Gastrocnemius medialis (tissue), 4 donors: ENCODE measurements around the gene HMG20A. TPM values are rescaled to one million over a fixed set of nuclear protein-coding genes. Genes with fewer than 3 reads are reported as not detected.

Source experiments
- ATAC-seq, 2 donors: fragments of 150-250 bp; one replicate each; pipeline ENCODE4 v1.9.1; 2016
- DNase-seq, 2 donors: peaks; one replicate each; pipeline ENCODE4 v3.0.0-alpha.2; 2019
- H3K27ac ChIP-seq, 4 donors: fragments of 200-600 bp; sonication (generic); 1 replicate in 1 of 4; 2 replicates in 3 of 4; pipeline ENCODE4 v1.5.1; 2016 to 2018; ENCODE audit warnings: mild to moderate bottlenecking in 2 of 4, moderate library complexity in 1 of 4
- H3K27me3 ChIP-seq, 3 donors: fragments of 200-600 bp; sonication (generic) in 2 of 3; 1 replicate in 1 of 3; 2 replicates in 2 of 3; pipeline versions ENCODE4 v1.5.1 to v1.6.0; 2016 to 2019; ENCODE audit warnings: mild to moderate bottlenecking in 1 of 3, moderate library complexity in 1 of 3
- H3K36me3 ChIP-seq, 2 donors: fragments of 200-600 bp; sonication (generic) in 1 of 2; one replicate each; pipeline ENCODE4 v1.5.1; 2017 to 2018
- H3K4me1 ChIP-seq, 2 donors: fragments of 200-600 bp; sonication (generic) in 1 of 2; one replicate each; pipeline ENCODE4 v1.5.1; 2016 to 2017; ENCODE audit warnings: mild to moderate bottlenecking in 2 of 2
- H3K4me3 ChIP-seq, 4 donors: fragments of 200-600 bp; sonication (generic) in 3 of 4; 1 replicate in 1 of 4; 2 replicates in 3 of 4; pipeline ENCODE4 v1.5.1; 2016 to 2019; ENCODE audit warnings: mild to moderate bottlenecking in 2 of 4
- H3K9me3 ChIP-seq, 3 donors: fragments of 200-600 bp; sonication (generic) in 2 of 3; 1 replicate in 1 of 3; 2 replicates in 2 of 3; pipeline ENCODE4 v1.5.1; 2016 to 2019
- POLR2A ChIP-seq, 2 donors: fragments of 450-650 bp; IDR thresholded peaks; one replicate each; pipeline ENCODE4 v1.6.1; 2017; ENCODE audit warnings: antibody characterized with exemption in 2 of 2, mild to moderate bottlenecking in 2 of 2, moderate library complexity in 2 of 2
- in situ Hi-C, 4 donors: fragments of 200-750 bp; cut with MboI; loops; one replicate each; pipeline versions ENCODE4 v1.15.0 to v1.8.0; 2017; ENCODE audit warnings: low sequenced_read_pairs in 4 of 4
- intact Hi-C: fragments of 100-400 bp; cut with DNase I; formaldehyde crosslinking; loops from one replicate; pipeline ENCODE4 v1.15.1; 2023; ENCODE audit warnings: low total_unique reads
- total RNA-seq, 4 donors: library from RNA; depleted of rRNA; stranded (reverse); fragments of >200 nt; gene quantifications; one replicate each; pipeline versions ENCODE4 v1.1.0 to v1.2.3, GENCODE V29; 2016
- TF ChIP-seq, protein P1 (sequence below), 5 experiments: fragments of 450-650 bp in 3 of 5; fragments of 200-600 bp in 2 of 5; sonication (generic) in 2 of 5; IDR thresholded peaks in 4 of 5; conservative IDR thresholded peaks in 1 of 5; 1 replicate in 4 of 5; 2 replicates in 1 of 5; pipeline ENCODE4 v1.5.1; 2016 to 2019; ENCODE audit warnings: antibody characterized with exemption in 5 of 5, mild to moderate bottlenecking in 3 of 5, moderate library complexity in 3 of 5

HMG20A gene
- total RNA-seq, 4 donors from 2014 or later = 17.7 to 39.6 (median 29.9) TPM

DNA sequence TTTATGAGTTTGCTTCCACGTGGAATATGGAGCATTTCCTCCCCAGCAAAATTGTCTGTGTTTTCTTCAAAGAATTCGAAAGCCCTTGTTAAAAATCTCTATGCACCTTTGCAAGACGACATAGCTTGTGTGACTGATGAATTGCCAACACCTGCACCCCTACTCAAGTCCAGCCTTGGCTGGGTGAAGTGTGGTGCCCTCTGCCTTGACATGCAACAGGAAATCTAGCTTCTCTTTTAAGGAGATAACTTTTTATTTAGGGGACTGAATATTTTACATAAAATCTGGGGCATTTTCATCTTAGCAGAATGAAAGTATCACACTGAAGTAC, 647 bp downstream of the HMG20A start:
- H3K27me3 ChIP-seq = no peaks in the 10 kb centered on the region

DNA sequence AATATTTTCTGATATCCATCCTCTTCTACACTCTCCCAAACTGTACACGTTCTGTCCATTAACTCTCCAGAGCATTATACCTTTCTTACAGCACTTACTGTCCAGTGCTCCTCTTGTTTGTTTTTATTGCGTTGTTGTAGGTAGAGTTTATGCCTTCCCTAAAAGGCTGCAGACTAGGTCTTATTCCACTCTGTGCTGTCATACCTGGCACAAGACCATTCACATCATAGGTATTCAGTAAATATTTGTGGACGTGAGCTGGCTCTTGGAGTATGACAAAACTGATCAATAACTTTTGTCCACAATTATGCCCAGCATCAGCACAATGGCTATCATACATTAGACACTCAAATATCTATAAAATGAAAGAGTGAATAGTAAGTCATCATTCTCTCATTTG, 4.4 kb downstream of the HMG20A start:
- ATAC-seq = no peak
- Histone ChIP-seq H3K4me3 (no peak overlapping the region), H3K27ac (no peak overlapping the region), H3K36me3 (no peaks in the 10 kb centered on the region), H3K4me1 (peaks cover 42 to 56% of the 10 kb centered on the region in 2 donors), H3K9me3 (no peaks in the 10 kb centered on the region), H3K27me3 (no peaks in the 10 kb centered on the region)
- intact Hi-C loops (loop anchor here (10.0 kb wide), 1 partner anchor 1970 kb away; the partner anchor contains the start of gene SIN3A), in situ Hi-C loops (no loop called here)
- TF ChIP-seq, protein P1, sequence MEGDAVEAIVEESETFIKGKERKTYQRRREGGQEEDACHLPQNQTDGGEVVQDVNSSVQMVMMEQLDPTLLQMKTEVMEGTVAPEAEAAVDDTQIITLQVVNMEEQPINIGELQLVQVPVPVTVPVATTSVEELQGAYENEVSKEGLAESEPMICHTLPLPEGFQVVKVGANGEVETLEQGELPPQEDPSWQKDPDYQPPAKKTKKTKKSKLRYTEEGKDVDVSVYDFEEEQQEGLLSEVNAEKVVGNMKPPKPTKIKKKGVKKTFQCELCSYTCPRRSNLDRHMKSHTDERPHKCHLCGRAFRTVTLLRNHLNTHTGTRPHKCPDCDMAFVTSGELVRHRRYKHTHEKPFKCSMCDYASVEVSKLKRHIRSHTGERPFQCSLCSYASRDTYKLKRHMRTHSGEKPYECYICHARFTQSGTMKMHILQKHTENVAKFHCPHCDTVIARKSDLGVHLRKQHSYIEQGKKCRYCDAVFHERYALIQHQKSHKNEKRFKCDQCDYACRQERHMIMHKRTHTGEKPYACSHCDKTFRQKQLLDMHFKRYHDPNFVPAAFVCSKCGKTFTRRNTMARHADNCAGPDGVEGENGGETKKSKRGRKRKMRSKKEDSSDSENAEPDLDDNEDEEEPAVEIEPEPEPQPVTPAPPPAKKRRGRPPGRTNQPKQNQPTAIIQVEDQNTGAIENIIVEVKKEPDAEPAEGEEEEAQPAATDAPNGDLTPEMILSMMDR (IDR thresholded peaks at IDR 0.05 in 4 of 5, conservative IDR thresholded peaks at IDR 0.05 in 1 of 5) = no peak
- TF ChIP-seq POLR2A (IDR thresholded peaks at IDR 0.05) = no peak
- no peak for DNase-seq

More for the DNA sequence above, 647 bp downstream of the HMG20A start:
- Histone ChIP-seq H3K4me3 (peak overlapping the region; percentile 58 to 91 (median 84)), H3K27ac (peak overlapping the region; percentile 87 to 98 (median 97)), H3K4me1 (peaks cover 55 to 61% of the 10 kb centered on the region in 2 donors), H3K36me3 (no peaks in the 10 kb centered on the region), H3K9me3 (no peaks in the 10 kb centered on the region)
- TF ChIP-seq, protein P1 (IDR thresholded peaks at IDR 0.05 in 4 of 5, conservative IDR thresholded peaks at IDR 0.05 in 1 of 5) = no peak
- TF ChIP-seq POLR2A (IDR thresholded peaks at IDR 0.05) = no peak
- ATAC-seq = no peak
- peak in 1 of 2 donors; percentile 15 for DNase-seq
- in situ Hi-C loops (no loop called here), intact Hi-C loops (loop anchor here (2.0 to 10.0 kb wide), 2 partner anchors 75 to 1967 kb away; partner anchors contain the start of gene SIN3A)

DNA sequence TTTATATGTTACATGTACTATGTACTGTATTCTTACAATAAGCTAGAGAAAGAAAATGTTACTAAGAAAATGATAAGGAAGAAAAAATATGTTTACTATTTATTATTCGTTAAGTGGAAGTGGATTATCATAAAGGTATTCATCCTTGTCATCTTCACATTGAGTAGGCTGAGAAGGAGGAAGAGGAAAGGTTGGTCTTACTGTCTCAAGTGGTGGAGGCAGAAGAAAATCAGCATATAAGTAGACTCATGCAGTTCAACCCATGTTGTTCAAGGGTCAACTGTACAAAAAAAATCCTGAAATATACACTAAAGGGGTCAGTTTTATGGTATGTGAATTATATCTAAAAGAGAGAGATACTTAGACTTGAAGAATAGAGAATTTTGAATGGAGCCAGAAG, 5.7 kb downstream of the HMG20A start:
- no peak for ATAC-seq
- Histone ChIP-seq H3K4me1 (peaks cover 42 to 62% of the 10 kb centered on the region in 2 donors), H3K9me3 (no peaks in the 10 kb centered on the region), H3K27me3 (no peaks in the 10 kb centered on the region), H3K36me3 (no peaks in the 10 kb centered on the region), H3K4me3 (no peak overlapping the region), H3K27ac (no peak overlapping the region)
- TF ChIP-seq, protein P1 (IDR thresholded peaks at IDR 0.05 in 4 of 5, conservative IDR thresholded peaks at IDR 0.05 in 1 of 5) = no peak
- no peak for TF ChIP-seq POLR2A (IDR thresholded peaks at IDR 0.05)
- in situ Hi-C loops (no loop called here), intact Hi-C loops (loop anchor here (10.0 kb wide), 1 partner anchor 1972 kb away; the partner anchor contains the start of gene SIN3A)
- no peak for DNase-seq

DNA sequence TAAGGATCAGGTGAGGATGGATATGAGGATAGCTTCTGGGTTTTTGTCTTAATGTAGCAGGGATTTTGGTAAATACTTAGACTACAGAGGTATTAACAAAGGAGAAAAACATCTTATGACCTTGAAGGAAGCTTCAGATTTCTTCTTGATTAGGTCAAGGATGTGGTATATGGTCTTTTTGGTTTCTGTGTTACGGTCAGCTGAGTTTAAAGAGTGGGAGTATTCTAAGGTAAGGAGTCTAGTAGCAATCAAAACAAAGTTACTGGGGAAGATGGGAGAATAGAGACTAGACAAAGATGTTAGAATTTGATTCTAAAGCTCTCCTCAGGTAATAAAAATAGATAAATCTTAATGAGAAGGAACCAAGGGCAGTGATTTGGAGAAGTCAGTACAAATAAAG, 6.2 kb downstream of the HMG20A start:
- intact Hi-C loops = loop anchor here (10.0 kb wide), 1 partner anchor 1972 kb away; the partner anchor contains the start of gene SIN3A
- H3K4me1 ChIP-seq = peaks cover 37 to 57% of the 10 kb centered on the region in 2 donors
- no peak overlapping the region for H3K27ac ChIP-seq

More for the DNA sequence above, 6.2 kb downstream of the HMG20A start:
- no peaks in the 10 kb centered on the region for H3K9me3 ChIP-seq
- no peak for ATAC-seq
- H3K27me3 ChIP-seq = no peaks in the 10 kb centered on the region
- DNase-seq = no peak
- no peak overlapping the region for H3K4me3 ChIP-seq
- TF ChIP-seq, protein P1 (IDR thresholded peaks at IDR 0.05 in 4 of 5, conservative IDR thresholded peaks at IDR 0.05 in 1 of 5) = no peak
- TF ChIP-seq POLR2A (IDR thresholded peaks at IDR 0.05) = no peak
- no peaks in the 10 kb centered on the region for H3K36me3 ChIP-seq
- in situ Hi-C loops = no loop called here
